Activated naive CD4-positive, alpha-beta T cell treated with anti-CD3 and anti-CD28 coated beads for 36 hours (primary cell): Measurements from ENCODE around the gene C20orf144. TPM values are rescaled to one million over a fixed set of nuclear protein-coding genes. Genes with fewer than 3 reads are reported as not detected.
"Not testable (repeated sequence)": the region's sequence is repeated elsewhere in the genome, so short reads cannot be mapped to it uniquely, and the experiment has no call there.

Source experiments
- CTCF ChIA-PET: fragments of 350-600 bp; sonication (Branson Sonifier 250); formaldehyde crosslinking; loops from one replicate; lab custom pipeline; 2021; ENCODE audit warnings: antibody characterized with exemption; lab: Charles Lee
- DNase-seq: peaks from one replicate; pipeline ENCODE4 v3.0.0-alpha.2; 2020
- H3K27ac Mint-ChIP-seq: one replicate; pipeline ENCODE4 v1.8.0; 2021; ENCODE audit warnings: mild to moderate bottlenecking, mixed read lengths
- H3K27me3 Mint-ChIP-seq: one replicate; pipeline ENCODE4 v1.8.0; 2021; ENCODE audit warnings: low read depth, mixed read lengths
- H3K36me3 Mint-ChIP-seq: one replicate; pipeline ENCODE4 v1.8.0; 2021; ENCODE audit warnings: low read depth, mixed read lengths
- H3K4me1 Mint-ChIP-seq: one replicate; pipeline ENCODE4 v1.8.0; 2021; ENCODE audit warnings: low read depth, mixed read lengths
- H3K4me3 Mint-ChIP-seq: one replicate; pipeline ENCODE4 v1.8.0; 2021; ENCODE audit warnings: mild to moderate bottlenecking, moderate library complexity, mixed read lengths
- H3K9me3 Mint-ChIP-seq: one replicate; pipeline ENCODE4 v1.8.0; 2021; ENCODE audit warnings: mixed read lengths
- intact Hi-C: fragments of 100-400 bp; cut with micrococcal nuclease; formaldehyde crosslinking; loops from one replicate; pipeline ENCODE4 v1.15.1; 2023
- total RNA-seq, 2 experiments: library from RNA; stranded (reverse); gene quantifications; one replicate each; pipeline ENCODE4 v1.2.3, GENCODE V29; 2021

The C20orf144 gene
- total RNA-seq, 2 experiments from 2014 or later: 0.15 to 0.38 TPM

DNA sequence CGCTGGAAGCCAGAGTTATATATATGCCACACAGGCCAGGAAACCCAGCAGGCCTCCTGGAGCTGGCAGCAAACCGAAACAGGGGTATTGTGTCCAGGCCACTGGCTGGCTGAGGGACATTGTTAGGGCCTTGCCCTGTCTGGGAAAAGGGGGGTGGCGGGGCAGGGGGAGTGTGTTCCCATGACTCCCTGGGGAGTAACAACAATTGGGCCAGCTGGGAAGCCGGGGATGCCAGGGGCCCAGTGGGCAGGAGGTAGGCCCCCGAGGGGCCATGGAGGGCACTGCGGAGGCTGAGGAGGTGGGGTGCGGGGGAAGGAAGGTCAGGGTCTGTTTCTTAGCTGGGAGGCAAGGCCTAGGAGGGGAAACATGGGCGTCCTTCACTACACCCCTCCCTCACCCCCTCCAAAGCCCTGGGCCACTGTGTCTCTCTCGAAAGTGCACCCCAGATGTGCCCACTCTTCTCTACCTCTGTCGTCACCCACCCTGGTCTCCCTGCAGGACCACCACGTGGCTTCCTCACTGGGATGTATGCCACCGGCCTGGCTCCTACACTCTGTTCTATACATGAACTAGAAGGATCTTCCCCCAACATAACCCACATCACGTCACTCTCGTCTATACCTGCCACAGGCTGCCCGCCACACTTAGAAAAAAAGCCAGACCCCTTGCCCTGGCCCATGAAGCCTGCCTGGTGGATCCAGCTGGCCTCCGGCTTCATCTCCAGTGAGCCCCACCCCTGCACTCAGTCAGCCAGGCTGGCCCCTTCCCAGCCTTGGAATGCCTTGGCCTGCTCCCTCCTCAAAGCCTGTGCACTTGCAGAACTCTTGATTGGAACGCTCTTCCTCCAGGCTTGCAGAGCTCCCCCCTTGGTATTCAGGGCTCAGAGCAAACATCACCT is 31.9 kb downstream of the C20orf144 start:
- Mint-ChIP-seq H3K9me3 (peaks cover 2% of the 10 kb centered on the region), H3K36me3 (no peaks in the 10 kb centered on the region), H3K4me1 (peaks cover 20% of the 10 kb centered on the region), H3K4me3 (no peak overlapping the region), H3K27me3 (no peaks in the 10 kb centered on the region), H3K27ac (no peak overlapping the region)
- DNase-seq: no peak
- intact Hi-C loops: no loop called here
- CTCF ChIA-PET: interaction anchor here (0.6 kb wide), 1 partner anchor 29 kb away, joined by 3 read pairs; no protein-coding TSS in a partner anchor

GRCh38 chr20:33694639-33695012 is 32.5 kb downstream of the C20orf144 start:
- no peak for DNase-seq
- Mint-ChIP-seq H3K4me3 (no peak overlapping the region), H3K36me3 (no peaks in the 10 kb centered on the region), H3K27ac (no peak overlapping the region), H3K27me3 (no peaks in the 10 kb centered on the region), H3K9me3 (peaks cover 3% of the 10 kb centered on the region), H3K4me1 (peaks cover 14% of the 10 kb centered on the region)
- CTCF ChIA-PET: interaction anchor here (0.6 to 2.1 kb wide), 2 partner anchors 26 to 28 kb away, joined by 3 to 8 read pairs; no protein-coding TSS in a partner anchor
- intact Hi-C loops: no loop called here

DNA sequence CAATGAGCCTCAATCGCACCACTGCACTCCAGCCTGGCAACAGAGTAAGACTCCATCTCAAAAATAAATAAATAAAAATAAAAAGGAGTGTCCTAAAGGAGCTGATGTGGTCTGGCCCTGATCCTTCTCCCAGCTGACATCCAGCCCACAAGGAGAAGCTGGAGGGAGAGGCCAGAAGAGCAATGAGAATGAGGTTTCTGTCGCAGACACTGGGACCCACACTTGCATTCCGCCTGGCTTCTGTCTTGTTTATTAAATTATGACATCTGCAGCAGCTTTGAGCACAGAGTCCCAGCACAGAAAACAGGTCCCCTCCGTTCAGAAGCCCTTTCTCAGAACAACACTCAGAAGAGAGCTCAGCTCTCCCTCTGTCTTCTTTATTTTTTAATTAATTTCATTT is 34.3 kb downstream of the C20orf144 start:
- Mint-ChIP-seq H3K27ac (no peak overlapping the region), H3K9me3 (peaks cover 3% of the 10 kb centered on the region), H3K4me3 (no peak overlapping the region), H3K27me3 (no peaks in the 10 kb centered on the region), H3K36me3 (no peaks in the 10 kb centered on the region), H3K4me1 (peaks cover 3% of the 10 kb centered on the region)
- DNase-seq: no peak
- CTCF ChIA-PET: interaction anchor here (1.2 to 2.1 kb wide), 2 partner anchors 9 to 28 kb away, joined by 3 to 8 read pairs; no protein-coding TSS in a partner anchor
- intact Hi-C loops: no loop called here

GRCh38 chr20:33697129-33697528 is 35.0 kb downstream of the C20orf144 start:
- H3K36me3 Mint-ChIP-seq: peaks cover 2% of the 10 kb centered on the region
- no peak overlapping the region for H3K4me3 Mint-ChIP-seq
- CTCF ChIA-PET: interaction anchor here (1.2 kb wide), 1 partner anchor 10 kb away, joined by 3 read pairs; no protein-coding TSS in a partner anchor
- no peaks in the 10 kb centered on the region for H3K27me3 Mint-ChIP-seq
- no peak overlapping the region for H3K27ac Mint-ChIP-seq
- DNase-seq: no peak
- H3K4me1 Mint-ChIP-seq: peaks cover under 1% of the 10 kb centered on the region
- H3K9me3 Mint-ChIP-seq: peaks cover 5% of the 10 kb centered on the region
- intact Hi-C loops: no loop called here

GRCh38 chr20:33698966-33699365 is 36.8 kb downstream of the C20orf144 start:
- CTCF ChIA-PET, H3K9me3 Mint-ChIP-seq, H3K36me3 Mint-ChIP-seq, DNase-seq, H3K27ac Mint-ChIP-seq, intact Hi-C loops, H3K27me3 Mint-ChIP-seq, H3K4me1 Mint-ChIP-seq, H3K4me3 Mint-ChIP-seq: not testable (repeated sequence)

DNA sequence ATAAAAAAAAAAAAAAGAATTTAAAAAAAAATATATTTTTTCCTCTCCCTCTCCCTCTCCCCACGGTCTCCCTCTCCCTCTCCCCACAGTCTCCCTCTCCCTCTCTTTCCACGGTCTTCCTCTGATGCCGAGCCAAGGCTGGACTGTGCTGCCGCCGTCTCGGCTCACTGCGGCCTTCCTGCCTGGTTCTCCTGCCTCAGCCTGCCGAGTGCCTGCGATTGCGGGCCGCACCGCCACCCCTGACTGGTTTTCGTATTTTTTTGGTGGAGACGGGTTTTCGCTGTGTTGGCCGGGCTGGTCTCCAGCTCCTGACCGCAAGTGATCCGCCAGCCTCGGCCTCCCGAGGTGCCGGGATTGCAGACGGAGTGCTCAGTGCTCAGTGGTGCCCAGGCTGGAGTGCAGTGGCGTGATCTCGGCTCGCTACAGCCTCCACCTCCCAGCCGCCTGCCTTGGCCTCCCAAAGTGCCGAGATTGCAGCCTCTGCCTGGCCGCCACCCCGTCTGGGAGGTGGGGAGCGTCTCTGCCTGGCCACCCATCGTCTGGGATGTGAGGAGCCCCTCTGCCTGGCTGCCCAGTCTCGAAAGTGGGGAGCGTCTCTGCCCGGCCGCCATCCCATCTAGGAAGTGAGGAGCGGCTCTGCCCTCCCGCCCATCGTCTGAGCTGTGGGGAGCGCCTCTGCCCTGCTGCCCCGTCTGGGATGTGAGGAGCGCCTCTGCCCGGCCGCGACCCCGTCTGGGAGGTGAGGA is 38.7 kb downstream of the C20orf144 start:
- intact Hi-C loops, H3K4me3 Mint-ChIP-seq, H3K9me3 Mint-ChIP-seq, H3K27ac Mint-ChIP-seq, DNase-seq, CTCF ChIA-PET, H3K27me3 Mint-ChIP-seq, H3K4me1 Mint-ChIP-seq, H3K36me3 Mint-ChIP-seq: not testable (repeated sequence)

DNA sequence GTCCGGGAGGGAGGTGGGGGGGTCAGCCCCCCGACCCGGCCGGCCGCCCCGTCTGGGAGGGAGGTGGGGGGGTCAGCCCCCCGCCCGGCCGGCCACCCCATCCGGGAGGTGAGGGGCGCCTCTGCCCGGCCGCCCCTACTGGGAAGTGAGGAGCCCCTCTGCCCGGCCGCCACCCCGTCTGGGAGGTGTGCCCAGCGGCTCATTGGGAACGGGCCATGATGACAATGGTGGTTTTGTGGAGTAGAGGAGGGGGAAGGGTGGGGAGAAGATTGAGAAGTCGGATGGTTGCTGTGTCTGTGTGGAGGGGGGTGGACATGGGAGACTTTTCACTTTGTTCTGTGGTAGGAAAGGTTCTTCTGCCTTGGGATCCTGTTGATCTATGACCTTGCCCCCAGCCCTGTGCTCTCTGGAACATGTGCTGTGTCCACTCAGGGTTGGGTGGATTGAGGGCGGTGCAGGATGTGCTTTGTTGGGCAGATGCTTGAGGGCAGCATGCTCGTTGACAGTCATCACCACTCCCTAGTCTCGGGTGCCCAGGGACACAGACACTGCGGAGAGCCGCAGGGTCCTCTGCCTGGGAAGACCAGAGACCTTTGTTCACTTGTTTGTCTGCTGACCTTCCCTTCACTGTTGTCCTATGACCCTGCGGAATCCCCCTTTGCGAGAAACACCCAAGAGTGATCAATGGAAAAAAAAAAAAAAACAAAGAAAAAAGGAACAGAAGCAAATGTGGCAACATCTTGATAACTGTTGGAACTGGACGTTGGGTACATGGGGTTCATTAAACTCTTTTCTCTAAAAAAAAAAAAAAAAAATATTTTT is 39.7 kb downstream of the C20orf144 start:
- Mint-ChIP-seq H3K27me3 (no peaks in the 10 kb centered on the region), H3K4me3 (no peak overlapping the region), H3K4me1 (no peaks in the 10 kb centered on the region), H3K36me3 (peaks cover 2% of the 10 kb centered on the region), H3K27ac (no peak overlapping the region), H3K9me3 (peaks cover 5% of the 10 kb centered on the region)
- intact Hi-C loops: no loop called here
- CTCF ChIA-PET: no interaction called here
- no peak for DNase-seq

DNA sequence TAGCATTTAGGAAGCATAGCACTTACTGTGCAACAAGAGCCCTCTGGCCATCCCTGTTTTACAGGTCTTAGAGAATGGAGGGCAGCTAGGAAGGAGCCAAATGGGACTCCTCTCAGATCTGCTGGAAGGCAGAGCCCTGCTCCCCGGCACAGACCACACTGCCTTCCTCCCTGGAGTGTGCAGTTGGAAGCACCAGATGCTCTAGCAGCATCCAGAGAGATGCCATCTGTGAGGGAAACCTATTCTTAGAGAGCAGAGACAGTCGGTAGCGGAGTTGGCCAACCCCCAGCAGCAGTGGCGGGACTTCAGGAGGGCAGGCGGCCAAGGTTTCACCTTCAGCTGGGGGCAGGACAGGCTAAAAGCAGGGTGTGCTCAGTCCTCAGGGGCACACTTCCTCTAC is 40.7 kb downstream of the C20orf144 start:
- H3K27ac Mint-ChIP-seq: no peak overlapping the region
- H3K9me3 Mint-ChIP-seq: peaks cover 5% of the 10 kb centered on the region
- H3K27me3 Mint-ChIP-seq: no peaks in the 10 kb centered on the region
- H3K4me1 Mint-ChIP-seq: no peaks in the 10 kb centered on the region
- peaks cover 2% of the 10 kb centered on the region for H3K36me3 Mint-ChIP-seq
- DNase-seq: no peak
- intact Hi-C loops: no loop called here
- H3K4me3 Mint-ChIP-seq: no peak overlapping the region
- CTCF ChIA-PET: no interaction called here

GRCh38 chr20:33703498-33704137 is 41.5 kb downstream of the C20orf144 start:
- DNase-seq: no peak
- H3K36me3 Mint-ChIP-seq: peaks cover 2% of the 10 kb centered on the region
- intact Hi-C loops: no loop called here
- H3K27ac Mint-ChIP-seq: no peak overlapping the region
- peaks cover 3% of the 10 kb centered on the region for H3K9me3 Mint-ChIP-seq
- CTCF ChIA-PET: no interaction called here
- no peak overlapping the region for H3K4me3 Mint-ChIP-seq
- no peaks in the 10 kb centered on the region for H3K4me1 Mint-ChIP-seq
- H3K27me3 Mint-ChIP-seq: no peaks in the 10 kb centered on the region

DNA sequence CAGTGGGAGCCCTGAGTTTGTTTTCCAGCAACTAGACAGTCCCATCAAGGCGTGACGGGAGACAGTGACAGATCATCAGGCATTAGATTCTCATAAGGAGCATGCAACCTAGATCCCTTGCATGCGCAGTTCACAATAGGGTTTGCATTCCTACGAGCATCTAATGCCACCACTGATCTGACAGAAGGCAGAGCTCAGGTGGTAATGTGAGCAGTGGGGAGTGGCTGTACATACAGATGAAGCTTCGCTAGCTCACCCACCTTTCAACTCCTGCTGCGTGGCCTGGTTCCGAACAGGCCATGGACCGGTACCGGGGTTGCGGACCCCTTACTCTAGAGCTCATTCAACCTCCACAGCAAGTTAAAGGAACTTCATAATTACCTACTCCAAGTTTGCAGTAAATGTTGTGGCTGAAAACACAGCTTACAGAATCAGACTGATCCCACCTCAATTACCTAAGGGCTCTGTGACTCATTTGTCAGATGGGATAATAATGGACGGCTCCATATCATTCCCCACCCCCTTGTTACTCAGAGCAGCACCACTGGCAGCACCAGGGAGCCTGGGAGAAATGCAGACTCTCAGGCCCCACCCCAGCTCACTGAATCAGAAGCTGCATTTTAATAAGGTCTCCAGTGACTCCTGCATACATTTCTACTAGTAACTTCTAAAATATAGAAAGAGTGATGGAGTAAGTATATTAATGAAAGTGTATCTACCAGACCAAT is 42.2 kb downstream of the C20orf144 start:
- peaks cover 3% of the 10 kb centered on the region for H3K4me1 Mint-ChIP-seq
- CTCF ChIA-PET: interaction anchor here (0.8 kb wide), 1 partner anchor 28 kb away, joined by 3 read pairs; no protein-coding TSS in a partner anchor
- H3K9me3 Mint-ChIP-seq: peaks cover 2% of the 10 kb centered on the region
- no peak overlapping the region for H3K4me3 Mint-ChIP-seq
- H3K27ac Mint-ChIP-seq: no peak overlapping the region
- peaks cover 4% of the 10 kb centered on the region for H3K36me3 Mint-ChIP-seq
- H3K27me3 Mint-ChIP-seq: no peaks in the 10 kb centered on the region
- intact Hi-C loops: no loop called here
- DNase-seq: no peak

GRCh38 chr20:33707668-33708067 is 45.5 kb downstream of the C20orf144 start:
- H3K36me3 Mint-ChIP-seq: peaks cover 2% of the 10 kb centered on the region
- H3K27me3 Mint-ChIP-seq: no peaks in the 10 kb centered on the region
- H3K4me3 Mint-ChIP-seq: no peak overlapping the region
- intact Hi-C loops: no loop called here
- peaks cover 3% of the 10 kb centered on the region for H3K4me1 Mint-ChIP-seq
- no peak for DNase-seq
- H3K27ac Mint-ChIP-seq: no peak overlapping the region
- no peaks in the 10 kb centered on the region for H3K9me3 Mint-ChIP-seq
- CTCF ChIA-PET: interaction anchor here (1.5 kb wide), 1 partner anchor 84 kb away, joined by 4 read pairs; no protein-coding TSS in a partner anchor
